ENCODE measurements around the gene SYCE1.

The SYCE1 gene

DNA sequence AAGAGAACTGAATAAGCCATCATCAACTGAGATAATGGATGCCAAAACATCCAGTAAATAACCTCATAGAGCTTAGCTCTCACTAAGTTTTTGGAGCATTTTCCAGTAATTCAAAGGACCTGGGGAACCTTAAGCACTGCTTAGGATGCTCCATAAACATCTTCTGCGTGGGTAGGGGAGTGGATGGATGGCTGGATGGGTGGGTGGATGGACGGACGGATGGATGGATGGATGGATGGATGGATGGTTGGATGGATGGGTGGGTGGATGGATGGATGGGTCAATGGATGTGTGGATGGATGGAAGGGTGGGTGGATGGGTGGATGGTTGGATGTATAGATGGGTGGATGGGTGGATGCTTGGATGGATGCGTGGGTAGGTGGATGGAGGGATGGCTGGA lies 29.2 kb downstream of the SYCE1 start:
- H3K27ac ChIP-seq = no peak overlapping the region
- H3K36me3 ChIP-seq (ENCODE audit: control insufficient read depth, insufficient read depth, low read length) = no peaks in the 10 kb centered on the region
- H3K9me3 ChIP-seq (ENCODE audit: control insufficient read depth, low read length) = no peaks in the 10 kb centered on the region
- H3K4me2 ChIP-seq (ENCODE audit: low read length) = no peak overlapping the region
- no peaks in the 10 kb centered on the region for H3K79me2 ChIP-seq
- no peak overlapping the region for H3K4me3 ChIP-seq (ENCODE audit: low read depth, low read length)
- H2AFZ ChIP-seq = no peak overlapping the region
- H3K27me3 ChIP-seq (ENCODE audit: control insufficient read depth, insufficient read depth, low read length) = no peaks in the 10 kb centered on the region
- no peak overlapping the region for H3K9ac ChIP-seq
- H3K4me1 ChIP-seq = no peaks in the 10 kb centered on the region
- TF ChIP-seq, protein P1, sequence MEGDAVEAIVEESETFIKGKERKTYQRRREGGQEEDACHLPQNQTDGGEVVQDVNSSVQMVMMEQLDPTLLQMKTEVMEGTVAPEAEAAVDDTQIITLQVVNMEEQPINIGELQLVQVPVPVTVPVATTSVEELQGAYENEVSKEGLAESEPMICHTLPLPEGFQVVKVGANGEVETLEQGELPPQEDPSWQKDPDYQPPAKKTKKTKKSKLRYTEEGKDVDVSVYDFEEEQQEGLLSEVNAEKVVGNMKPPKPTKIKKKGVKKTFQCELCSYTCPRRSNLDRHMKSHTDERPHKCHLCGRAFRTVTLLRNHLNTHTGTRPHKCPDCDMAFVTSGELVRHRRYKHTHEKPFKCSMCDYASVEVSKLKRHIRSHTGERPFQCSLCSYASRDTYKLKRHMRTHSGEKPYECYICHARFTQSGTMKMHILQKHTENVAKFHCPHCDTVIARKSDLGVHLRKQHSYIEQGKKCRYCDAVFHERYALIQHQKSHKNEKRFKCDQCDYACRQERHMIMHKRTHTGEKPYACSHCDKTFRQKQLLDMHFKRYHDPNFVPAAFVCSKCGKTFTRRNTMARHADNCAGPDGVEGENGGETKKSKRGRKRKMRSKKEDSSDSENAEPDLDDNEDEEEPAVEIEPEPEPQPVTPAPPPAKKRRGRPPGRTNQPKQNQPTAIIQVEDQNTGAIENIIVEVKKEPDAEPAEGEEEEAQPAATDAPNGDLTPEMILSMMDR (IDR thresholded peaks at IDR 0.05) = no peak

DNA sequence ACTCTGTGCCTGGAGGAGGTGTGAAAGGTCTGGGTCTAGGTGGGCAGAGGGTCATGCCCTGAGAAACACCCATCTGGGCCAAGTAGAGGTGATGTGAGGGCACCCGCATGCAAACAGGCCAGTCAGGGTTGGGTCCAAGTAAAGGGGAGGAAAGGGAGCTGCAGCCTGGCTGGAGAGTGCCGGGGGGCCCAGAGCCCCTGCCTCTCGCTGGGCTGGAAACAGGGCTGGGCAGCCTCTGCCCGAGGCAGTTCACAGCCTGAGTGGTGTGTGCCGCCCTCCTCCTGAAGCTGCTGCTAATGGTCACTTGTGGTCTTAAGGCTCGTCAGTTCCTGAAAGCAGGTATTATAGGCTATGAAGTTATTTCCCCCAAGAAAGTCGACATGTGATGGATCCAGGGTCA lies 31.0 kb downstream of the SYCE1 start:
- no peak overlapping the region for H3K9ac ChIP-seq
- H3K27me3 ChIP-seq (ENCODE audit: control insufficient read depth, insufficient read depth, low read length) = no peaks in the 10 kb centered on the region
- H3K4me3 ChIP-seq (ENCODE audit: low read depth, low read length) = no peak overlapping the region
- H3K36me3 ChIP-seq (ENCODE audit: control insufficient read depth, insufficient read depth, low read length) = no peaks in the 10 kb centered on the region
- no peak overlapping the region for H2AFZ ChIP-seq
- no peaks in the 10 kb centered on the region for H3K9me3 ChIP-seq (ENCODE audit: control insufficient read depth, low read length)
- no peaks in the 10 kb centered on the region for H3K79me2 ChIP-seq
- no peaks in the 10 kb centered on the region for H3K4me1 ChIP-seq
- no peak overlapping the region for H3K27ac ChIP-seq
- no peak overlapping the region for H3K4me2 ChIP-seq (ENCODE audit: low read length)
- TF ChIP-seq, protein P1 (IDR thresholded peaks at IDR 0.05) = no peak

DNA sequence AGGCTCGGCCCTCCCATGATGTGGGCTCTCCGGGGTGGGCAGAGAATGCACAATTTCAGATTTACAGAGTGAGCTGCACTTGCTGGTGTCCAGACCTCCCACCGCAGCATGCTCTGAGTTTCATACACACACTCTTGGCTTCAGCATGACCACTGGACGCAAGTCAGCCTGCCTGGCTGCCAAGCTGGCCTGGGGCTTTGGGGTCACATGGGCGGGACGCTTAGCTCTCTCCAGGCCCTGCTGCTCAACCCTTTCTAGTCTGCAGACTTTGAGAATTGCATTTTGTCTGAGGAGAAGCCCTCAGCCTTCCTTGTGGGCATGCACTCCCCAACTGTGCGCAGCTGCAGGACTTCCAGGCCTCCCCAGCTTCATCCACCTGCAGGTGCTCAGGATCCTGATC lies 32.5 kb downstream of the SYCE1 start:
- H3K4me2 ChIP-seq (ENCODE audit: low read length) = no peak overlapping the region
- no peak overlapping the region for H3K9ac ChIP-seq
- H2AFZ ChIP-seq = no peak overlapping the region
- no peak overlapping the region for H3K4me3 ChIP-seq (ENCODE audit: low read depth, low read length)
- TF ChIP-seq, protein P1 (IDR thresholded peaks at IDR 0.05) = no peak
- H3K27ac ChIP-seq = no peak overlapping the region
- no peaks in the 10 kb centered on the region for H3K27me3 ChIP-seq (ENCODE audit: control insufficient read depth, insufficient read depth, low read length)
- H3K9me3 ChIP-seq (ENCODE audit: control insufficient read depth, low read length) = no peaks in the 10 kb centered on the region
- no peaks in the 10 kb centered on the region for H3K36me3 ChIP-seq (ENCODE audit: control insufficient read depth, insufficient read depth, low read length)
- H3K4me1 ChIP-seq = no peaks in the 10 kb centered on the region
- no peaks in the 10 kb centered on the region for H3K79me2 ChIP-seq

DNA sequence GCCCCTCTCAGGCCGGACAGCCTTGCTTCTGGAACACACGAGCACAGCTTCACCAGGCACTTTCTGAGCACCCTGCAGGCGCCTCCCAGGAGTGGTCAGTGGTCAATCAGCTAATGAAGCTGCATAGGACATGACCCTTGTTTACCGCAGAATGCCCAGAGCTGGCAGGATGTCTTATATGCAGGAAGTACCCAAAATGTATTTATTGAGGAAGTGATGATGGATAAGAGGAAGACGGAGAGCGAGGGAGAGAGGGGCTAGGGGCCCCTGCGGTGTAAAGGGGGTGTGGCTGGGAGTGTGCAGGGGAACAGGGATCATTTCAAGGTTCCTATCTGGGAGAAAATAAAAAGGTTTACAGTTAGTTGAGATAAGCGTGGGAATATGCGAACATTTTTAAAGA lies 34.9 kb downstream of the SYCE1 start:
- Histone ChIP-seq H3K9me3 (ENCODE audit: control insufficient read depth, low read length) (no peaks in the 10 kb centered on the region), H3K4me3 (ENCODE audit: low read depth, low read length) (no peak overlapping the region), H3K9ac (no peak overlapping the region), H3K4me2 (ENCODE audit: low read length) (no peak overlapping the region), H3K4me1 (no peaks in the 10 kb centered on the region), H3K36me3 (ENCODE audit: control insufficient read depth, insufficient read depth, low read length) (no peaks in the 10 kb centered on the region), H2AFZ (no peak overlapping the region), H3K27me3 (ENCODE audit: control insufficient read depth, insufficient read depth, low read length) (no peaks in the 10 kb centered on the region), H3K79me2 (no peaks in the 10 kb centered on the region), H3K27ac (no peak overlapping the region)
- TF ChIP-seq, protein P1 (IDR thresholded peaks at IDR 0.05) = no peak

DNA sequence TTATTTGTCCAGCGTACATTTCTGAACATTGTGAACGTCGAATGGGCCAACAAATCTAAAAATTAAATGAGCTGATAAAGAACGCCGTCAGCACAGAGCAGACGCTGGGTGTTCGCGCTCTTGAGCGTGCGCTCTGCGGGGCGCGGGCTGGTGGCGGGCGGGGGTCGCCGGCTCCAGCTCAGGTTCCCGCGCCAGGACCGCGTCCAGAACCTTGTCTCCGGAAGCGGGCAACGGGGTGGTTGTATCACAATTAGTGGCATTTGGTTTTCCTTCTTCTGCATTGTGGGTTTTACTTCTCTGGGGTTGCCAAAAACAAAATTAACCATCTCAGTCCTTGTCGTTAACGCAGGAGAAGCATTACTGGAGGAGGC lies 35.8 kb downstream of the SYCE1 start:
- Histone ChIP-seq H3K4me3 (ENCODE audit: low read depth, low read length) (peak overlapping the region; percentile 33), H3K9ac (no peak overlapping the region), H3K79me2 (no peaks in the 10 kb centered on the region), H3K9me3 (ENCODE audit: control insufficient read depth, low read length) (no peaks in the 10 kb centered on the region), H3K27me3 (ENCODE audit: control insufficient read depth, insufficient read depth, low read length) (no peaks in the 10 kb centered on the region), H3K36me3 (ENCODE audit: control insufficient read depth, insufficient read depth, low read length) (no peaks in the 10 kb centered on the region), H3K27ac (no peak overlapping the region), H3K4me2 (ENCODE audit: low read length) (peak overlapping the region; percentile 74), H3K4me1 (no peaks in the 10 kb centered on the region), H2AFZ (no peak overlapping the region)
- TF ChIP-seq, protein P1 (IDR thresholded peaks at IDR 0.05) = no peak

Data from parathyroid adenoma (tissue), 2 donors.